SK-N-MC (cell line): ENCODE data around the gene TNFAIP8L2.

Source experiments
- EZH2 ChIP-seq: fragments of 200-600 bp; sonication (generic); IDR thresholded peaks from one replicate; pipeline ENCODE4 v1.6.1; 2017; ENCODE audit warnings: antibody characterized with exemption
- FOXP2 ChIP-seq: optimal IDR thresholded peaks from 2 replicates; pipeline ENCODE3; 2011; ENCODE audit warnings: mild to moderate bottlenecking, moderate library complexity; ENCODE audit not compliant: insufficient read depth; ENCODE audit errors: extremely low read length, control extremely low read depth
- POLR2AphosphoS5 ChIP-seq: IDR thresholded peaks from 2 replicates; pipeline ENCODE4 v1.6.1; 2012; ENCODE audit warnings: mild to moderate bottlenecking, low read depth, low read length, borderline replicate concordance

DNA sequence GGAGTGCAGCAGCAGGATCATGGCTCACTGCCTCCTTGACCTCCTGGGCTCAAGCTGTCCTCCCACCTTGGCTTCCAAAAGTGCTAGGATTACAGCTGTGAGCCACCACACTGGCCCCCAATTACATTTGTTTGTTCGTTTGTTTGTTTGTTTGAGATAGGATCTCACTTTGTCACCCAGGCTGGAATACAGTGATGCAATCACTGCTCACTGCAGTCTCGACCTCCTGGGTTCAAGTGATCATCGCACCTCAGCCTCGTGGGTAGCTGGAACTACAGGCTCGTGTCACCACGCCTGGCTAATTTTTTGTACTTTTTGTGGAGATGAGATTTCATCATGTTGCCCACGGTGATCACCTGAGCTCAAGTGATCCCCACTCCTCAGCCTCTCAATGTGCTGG lies 35.6 kb downstream of the TNFAIP8L2 start:
- no peak for TF ChIP-seq POLR2AphosphoS5
- TF ChIP-seq EZH2 = no peak
- no peak for TF ChIP-seq FOXP2
